IMR-90 (cell line): ENCODE data around the gene NPW. TPM values are rescaled to one million over a fixed set of nuclear protein-coding genes. Genes with fewer than 3 reads are reported as not detected.

Experiments used
- ATAC-seq: fragments of 200-7000 bp; cut with Tn5 transposase; 2 replicates; pipeline ENCODE4 v1.9.1; 2020; ENCODE audit warnings: low read depth, mild to moderate bottlenecking, moderate library complexity
- BruUV-seq: library from RNA; stranded (reverse); fragments of 400-500 nt; replicated peaks from 2 replicates; lab custom pipeline; 2021; lab: Mats Ljungman, UMichigan
- CTCF ChIA-PET: fragments of 300-600 bp; formaldehyde crosslinking; extraction: SDS; loops from one replicate; lab custom pipeline; 2021; ENCODE audit warnings: antibody characterized with exemption; lab: Yijun Ruan, JAX
- POLR2A ChIA-PET: fragments of 300-600 bp; sonication (Branson Sonifier 250); formaldehyde crosslinking; loops from one replicate; lab custom pipeline; 2022; ENCODE audit warnings: antibody characterized with exemption; ENCODE audit not compliant: unreplicated experiment; lab: Charles Lee
- DNase-seq: peaks from one replicate; pipeline ENCODE4 v3.0.0; 2013
- H2AFZ ChIP-seq: replicated peaks from 2 replicates; pipeline ENCODE3; 2013; ENCODE audit warnings: low read length, mild to moderate bottlenecking; ENCODE audit not compliant: poor library complexity
- H2AK5ac ChIP-seq: 2 replicates; pipeline ENCODE4 v1.6.1; 2013; ENCODE audit warnings: low read depth, low read length, inconsistent platforms
- H2AK9ac ChIP-seq: replicated peaks from 2 replicates; pipeline ENCODE3; 2013; ENCODE audit warnings: mild to moderate bottlenecking, low read depth, low read length, moderate library complexity; ENCODE audit not compliant: poor library complexity
- H2BK120ac ChIP-seq: 2 replicates; pipeline ENCODE4 v1.6.1; 2013; ENCODE audit warnings: low read depth, low read length, inconsistent platforms
- H2BK15ac ChIP-seq: 3 replicates; pipeline ENCODE4 v1.6.1; 2013; ENCODE audit warnings: low read depth, low read length, inconsistent platforms
- H2BK20ac ChIP-seq: 2 replicates; pipeline ENCODE4 v1.6.1; 2013; ENCODE audit warnings: low read depth, mild to moderate bottlenecking, inconsistent platforms, low read length, moderate library complexity
- H2BK5ac ChIP-seq: 2 replicates; pipeline ENCODE4 v1.6.1; 2013; ENCODE audit warnings: mild to moderate bottlenecking, low read depth, low read length, inconsistent platforms; ENCODE audit not compliant: poor library complexity, severe bottlenecking
- H3K14ac ChIP-seq: replicated peaks from 2 replicates; pipeline ENCODE4 v1.6.1; 2013; ENCODE audit warnings: low read depth, low read length, inconsistent platforms
- H3K18ac ChIP-seq: 2 replicates; pipeline ENCODE4 v1.6.1; 2013; ENCODE audit warnings: low read depth, low read length, control low read depth
- H3K23ac ChIP-seq: 2 replicates; pipeline ENCODE4 v1.6.1; 2013; ENCODE audit warnings: low read depth, low read length, inconsistent platforms
- H3K27ac ChIP-seq: 2 replicates; pipeline ENCODE4 v1.5.1; 2013; ENCODE audit warnings: mild to moderate bottlenecking, control low read depth, low read length; ENCODE audit not compliant: insufficient read depth
- H3K27me3 ChIP-seq: 2 replicates; pipeline ENCODE4 v1.6.1; 2013; ENCODE audit warnings: low read length; ENCODE audit not compliant: control insufficient read depth, insufficient read depth
- H3K36me3 ChIP-seq: 2 replicates; pipeline ENCODE4 v1.6.1; 2013; ENCODE audit warnings: low read length, mixed read lengths; ENCODE audit not compliant: control insufficient read depth, insufficient read depth
- H3K4ac ChIP-seq: 2 replicates; pipeline ENCODE4 v1.6.1; 2013; ENCODE audit warnings: low read depth, low read length, inconsistent platforms
- H3K4me1 ChIP-seq: 2 replicates; pipeline ENCODE4 v1.6.1; 2013; ENCODE audit warnings: low read length, mixed read lengths; ENCODE audit not compliant: control insufficient read depth, insufficient read depth
- H3K4me2 ChIP-seq: 2 replicates; pipeline ENCODE4 v1.6.1; 2013; ENCODE audit warnings: low read depth, mild to moderate bottlenecking, control low read depth, low read length, moderate library complexity
- H3K4me3 ChIP-seq: 2 replicates; pipeline ENCODE4 v1.5.1; 2013; ENCODE audit warnings: low read depth, mild to moderate bottlenecking, control low read depth, low read length, moderate library complexity; ENCODE audit not compliant: insufficient read depth
- H3K56ac ChIP-seq: 2 replicates; pipeline ENCODE4 v1.6.1; 2013; ENCODE audit warnings: low read length, inconsistent platforms; ENCODE audit not compliant: insufficient read depth; ENCODE audit errors: extremely low read depth
- H3K79me1 ChIP-seq, 2 experiments: 2 replicates each; pipeline ENCODE4 v1.6.1; 2013; ENCODE audit warnings: low read length in 2 of 2, inconsistent platforms in 1 of 2, low read depth in 1 of 2
- H3K9ac ChIP-seq: 2 replicates; pipeline ENCODE4 v1.6.1; 2013; ENCODE audit warnings: low read depth, low read length, control low read depth
- H3K9me1 ChIP-seq: 2 replicates; pipeline ENCODE4 v1.6.1; 2013; ENCODE audit warnings: low read length, inconsistent platforms; ENCODE audit not compliant: insufficient read depth
- H3K9me3 ChIP-seq: 2 replicates; pipeline ENCODE4 v1.6.1; 2013; ENCODE audit warnings: low read length; ENCODE audit not compliant: control insufficient read depth, insufficient read depth
- H4K20me1 ChIP-seq: 2 replicates; pipeline ENCODE4 v1.6.1; 2013; ENCODE audit warnings: low read length, inconsistent platforms; ENCODE audit not compliant: insufficient read depth
- H4K5ac ChIP-seq: 2 replicates; pipeline ENCODE4 v1.6.1; 2013; ENCODE audit warnings: mild to moderate bottlenecking, low read depth, low read length, control low read depth
- H4K8ac ChIP-seq, 2 experiments: 2 replicates each; pipeline ENCODE4 v1.6.1; 2013; ENCODE audit warnings: low read depth in 2 of 2, low read length in 2 of 2, control low read depth in 1 of 2, inconsistent platforms in 1 of 2
- H4K91ac ChIP-seq: 2 replicates; pipeline ENCODE4 v1.6.1; 2013; ENCODE audit warnings: low read depth, low read length, inconsistent platforms; ENCODE audit not compliant: insufficient read depth
- CEBPB ChIP-seq: IDR thresholded peaks from 2 replicates; pipeline ENCODE4 v1.6.1; 2012; ENCODE audit warnings: low read depth, low read length, improper control_type of control experiment
- CHD1 ChIP-seq: IDR thresholded peaks from 2 replicates; pipeline ENCODE4 v1.6.1; 2012; ENCODE audit warnings: low read depth, low read length, improper control_type of control experiment
- CTCF ChIP-seq: conservative IDR thresholded peaks from 2 replicates; pipeline ENCODE4 v1.5.1; 2012; ENCODE audit warnings: mild to moderate bottlenecking, low read depth, low read length, improper control_type of control experiment
- ELK1 ChIP-seq: fragments of 150-350 bp; IDR thresholded peaks from 2 replicates; pipeline ENCODE4 v1.6.1; 2016; ENCODE audit warnings: low read depth, mild to moderate bottlenecking, low read length, moderate library complexity, borderline replicate concordance
- MAFK ChIP-seq: IDR thresholded peaks from 2 replicates; pipeline ENCODE4 v1.6.1; 2012; ENCODE audit warnings: low read depth, low read length, improper control_type of control experiment
- MAZ ChIP-seq: IDR thresholded peaks from 2 replicates; pipeline ENCODE4 v1.6.1; 2012; ENCODE audit warnings: low read depth, mild to moderate bottlenecking, low read length, improper control_type of control experiment, moderate library complexity, borderline replicate concordance
- MXI1 ChIP-seq: IDR thresholded peaks from 2 replicates; pipeline ENCODE4 v1.6.1; 2012; ENCODE audit warnings: low read depth, mild to moderate bottlenecking, low read length, moderate library complexity, borderline replicate concordance
- NFE2L2 ChIP-seq: fragments of 150-350 bp; IDR thresholded peaks from 2 replicates; pipeline ENCODE4 v1.6.1; 2016; ENCODE audit warnings: low read depth, mild to moderate bottlenecking, low read length
- RAD21 ChIP-seq: IDR thresholded peaks from 2 replicates; pipeline ENCODE4 v1.6.1; 2012; ENCODE audit warnings: low read length, improper control_type of control experiment
- SMC3 ChIP-seq: fragments of 150-350 bp; IDR thresholded peaks from 2 replicates; pipeline ENCODE4 v1.6.1; 2016; ENCODE audit warnings: low read depth, mild to moderate bottlenecking, antibody characterized with exemption, low read length, moderate library complexity
- USF2 ChIP-seq: fragments of 150-350 bp; IDR thresholded peaks from 2 replicates; pipeline ENCODE4 v1.6.1; 2017; ENCODE audit warnings: mild to moderate bottlenecking, antibody characterized with exemption, low read length, low read depth
- WGBS, 2 experiments: methylation state at CpG; one replicate each; pipeline versions ENCODE4 v1.1.5 to v1.1.7; 2013; ENCODE audit warnings: missing lambda C conversion rate in 2 of 2; ENCODE audit not compliant: insufficient read length in 1 of 2; ENCODE audit errors: extremely low coverage in 2 of 2; 5-methylcytosine and 5-hydroxymethylcytosine counted together
- dilution Hi-C: fragments of 300-500 bp; cut with HindIII; formaldehyde crosslinking; loops from one replicate; pipeline ENCODE4 v1.14.3; 2018; ENCODE audit warnings: low sequenced_read_pairs; ENCODE audit not compliant: unreplicated experiment
- in situ Hi-C: fragments of 300-500 bp; cut with MboI; formaldehyde crosslinking; loops from 3 replicates; pipeline ENCODE4 v1.14.3; 2019; ENCODE audit warnings: low sequenced_read_pairs, inconsistent platforms, mixed read lengths
- intact Hi-C: fragments of 100-400 bp; cut with micrococcal nuclease; formaldehyde crosslinking; loops from 2 replicates; pipeline ENCODE4 v1.10.0; 2022
- polyA plus RNA-seq, 3 experiments: library from polyadenylated mRNA; depleted of rRNA; stranded (reverse); fragments of >200 nt; gene quantifications; 2 replicates each; pipeline ENCODE4 v1.2.3, GENCODE V29; 2012; ENCODE audit warnings: low replicate concordance in 1 of 3
- total RNA-seq: library from RNA; depleted of rRNA; stranded (reverse); fragments of >200 nt; gene quantifications from 2 replicates; pipeline ENCODE4 v1.2.3, GENCODE V29; 2012

Gene NPW
- total and polyA plus RNA-seq, 2 of the 4 experiments (the other 2 are of a cell fraction), result 0.18 to 2.0 TPM

GRCh38 chr16:2031081-2031577, 11.5 kb downstream of the NPW start:
- no TSS peak for BruUV-seq
- Histone ChIP-seq H4K91ac (no peak overlapping the region), H3K18ac (no peak overlapping the region), H4K8ac (no peak overlapping the region), H3K9me1 (peaks cover 13% of the 10 kb centered on the region), H3K4me2 (no peak overlapping the region), H2AK9ac (peak overlapping the region; percentile 7), H2BK120ac (no peak overlapping the region), H3K36me3 (peaks cover 20% of the 10 kb centered on the region), H3K9me3 (no peaks in the 10 kb centered on the region), H4K20me1 (peaks cover 15% of the 10 kb centered on the region), H2AFZ (no peak overlapping the region), H2BK20ac (no peak overlapping the region), H2BK5ac (no peak overlapping the region), H3K4ac (no peak overlapping the region), H3K9ac (no peak overlapping the region), H3K27ac (no peak overlapping the region), H3K4me1 (peaks cover 47% of the 10 kb centered on the region), H3K23ac (no peak overlapping the region), H2BK15ac (no peak overlapping the region), H2AK5ac (no peak overlapping the region), H3K4me3 (no peak overlapping the region), H3K79me1 (peaks cover 16 to 76% of the 10 kb centered on the region in 2 experiments), H4K5ac (no peak overlapping the region), H3K14ac (no peak overlapping the region), H3K56ac (no peak overlapping the region), H3K27me3 (no peaks in the 10 kb centered on the region)
- in situ Hi-C loops, result no loop called here
- dilution Hi-C loops, result no loop called here
- DNase-seq (no peak), ATAC-seq (no peak)
- intact Hi-C loops, result no loop called here
- ChIA-PET POLR2A (no interaction called here), CTCF (no interaction called here)
- 85% methylated on average over 4 of the region's 11 CpGs; no CpG with 5 or more reads in 1 of the 2 experiments for WGBS, 2 experiments
- no peak for TF ChIP-seq USF2
- no peak for TF ChIP-seq CHD1
- no peak for TF ChIP-seq SMC3
- TF ChIP-seq MAFK, result no peak
- TF ChIP-seq NFE2L2, result no peak
- no peak for TF ChIP-seq MXI1
- TF ChIP-seq MAZ, result no peak
- TF ChIP-seq CTCF, result no peak
- no peak for TF ChIP-seq CEBPB
- no peak for TF ChIP-seq RAD21
- TF ChIP-seq ELK1, result no peak
